Cerebellar nuclear complex (tissue), 1 donor: ENCODE data around the gene NIPAL3.
"Not testable (repeated sequence)": the region's sequence is repeated elsewhere in the genome, so short reads cannot be mapped to it uniquely, and the experiment has no call there.

Experiments
- DNase-seq, 2 experiments: peaks; one replicate each; lab custom pipeline; 2025; lab: John Stamatoyannopoulos, UW

The NIPAL3 gene

DNA sequence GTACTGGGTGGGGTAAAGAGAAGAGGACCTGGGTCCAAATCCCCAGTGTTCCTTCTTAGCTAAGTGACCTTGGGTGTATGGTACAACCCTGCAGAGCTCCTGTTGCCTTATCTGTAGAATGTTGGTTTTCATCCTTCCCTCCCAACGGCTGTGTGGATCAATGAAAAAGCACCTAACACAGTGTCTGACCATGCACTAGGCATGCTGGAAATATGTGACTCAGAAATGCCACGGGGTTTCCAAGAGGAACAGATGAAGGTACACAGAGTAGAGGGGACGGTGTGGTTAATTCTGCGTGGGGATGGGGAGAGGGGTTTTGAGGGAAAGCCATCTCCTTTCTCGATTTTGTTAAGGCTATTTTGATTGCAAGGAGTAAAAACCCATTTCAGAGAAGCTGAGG is 8.6 kb downstream of the NIPAL3 start:
- DNase-seq, result no peak

DNA sequence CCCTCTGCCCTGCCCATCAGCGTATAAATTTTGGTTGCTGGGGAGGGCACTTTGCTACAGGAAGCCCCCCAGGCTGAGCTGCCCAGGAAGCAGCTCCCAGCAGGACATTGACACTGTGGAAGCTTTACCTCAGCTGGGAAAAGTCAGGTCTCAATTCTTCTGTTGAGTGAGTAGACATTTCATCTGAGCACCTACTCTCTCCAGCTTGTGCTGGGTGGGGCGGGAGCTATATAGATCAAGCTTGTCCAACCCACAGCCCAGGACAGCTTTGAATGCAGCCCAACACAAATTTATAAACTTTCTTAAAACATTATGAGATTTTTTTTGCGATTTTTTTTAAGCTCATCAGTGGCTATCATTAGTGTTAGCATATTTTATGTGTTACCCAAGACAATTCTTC is 9.4 kb downstream of the NIPAL3 start:
- no peak for DNase-seq

- no peak for DNase-seq
These were observed 9.8 kb downstream of the NIPAL3 start for GRCh38 chr1:24425441-24425840.

DNA sequence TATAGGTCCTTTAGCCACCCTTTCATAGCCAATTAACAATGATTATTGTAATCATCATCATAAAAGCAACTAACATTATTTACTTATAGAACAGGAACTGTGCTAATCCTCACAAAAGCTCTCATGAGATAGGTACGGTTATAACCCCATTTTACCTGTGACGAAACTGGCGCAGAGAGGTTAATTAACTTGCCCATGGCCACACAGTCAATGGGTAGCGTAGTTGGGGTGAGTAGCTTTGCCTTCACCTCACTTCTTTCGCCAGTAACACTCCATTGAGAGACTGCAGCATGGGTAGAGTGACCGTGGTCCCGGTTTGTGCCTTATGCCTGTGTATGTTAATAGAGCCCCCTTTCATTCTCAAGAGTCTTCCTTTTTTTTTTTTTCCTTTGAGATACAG is 10.3 kb downstream of the NIPAL3 start:
- DNase-seq, result no peak

DNA sequence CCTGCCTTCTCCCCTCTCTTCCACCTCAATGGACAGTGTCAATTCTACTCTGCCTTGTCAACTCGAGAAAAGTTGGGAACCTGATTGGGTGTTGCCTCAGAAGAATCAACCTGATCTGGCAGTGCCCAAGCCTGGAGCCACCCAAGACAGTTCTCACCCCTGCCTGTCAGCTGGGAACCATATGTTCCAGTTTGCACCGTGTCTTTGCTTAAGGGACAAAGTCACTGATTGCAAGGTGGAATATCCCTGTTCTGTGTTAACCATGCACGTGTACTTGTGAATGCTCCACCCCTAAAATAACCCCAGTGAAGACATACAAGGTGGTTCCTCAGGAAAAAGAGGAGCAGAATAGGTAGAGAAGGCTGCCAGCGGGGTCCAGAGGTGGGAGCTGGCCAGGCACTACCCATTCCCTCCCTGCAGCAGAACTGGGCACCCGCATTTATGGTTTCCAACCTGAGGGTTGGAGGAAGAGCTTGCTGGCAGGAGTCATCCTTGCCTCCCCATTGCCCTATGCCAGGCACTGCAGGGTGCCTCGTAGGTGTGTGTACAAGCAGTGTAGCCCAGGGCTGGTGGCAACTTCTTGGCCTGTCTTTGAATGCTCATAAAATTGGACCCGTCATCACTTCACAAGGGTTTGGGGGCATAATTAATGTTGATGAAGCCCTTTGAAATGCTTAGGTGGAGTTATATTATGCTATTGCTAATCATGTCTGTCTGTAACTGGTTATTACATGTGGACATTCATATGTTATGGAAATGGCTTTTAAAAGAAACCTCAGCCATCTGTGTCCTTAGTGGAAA is 11.3 kb downstream of the NIPAL3 start:
- DNase-seq, result no peak

GRCh38 chr1:24427545-24427862 is 11.9 kb downstream of the NIPAL3 start:
- DNase-seq, result no peak

- DNase-seq, result no peak
These were observed 20.3 kb downstream of the NIPAL3 start for GRCh38 chr1:24435782-24436365.

DNA sequence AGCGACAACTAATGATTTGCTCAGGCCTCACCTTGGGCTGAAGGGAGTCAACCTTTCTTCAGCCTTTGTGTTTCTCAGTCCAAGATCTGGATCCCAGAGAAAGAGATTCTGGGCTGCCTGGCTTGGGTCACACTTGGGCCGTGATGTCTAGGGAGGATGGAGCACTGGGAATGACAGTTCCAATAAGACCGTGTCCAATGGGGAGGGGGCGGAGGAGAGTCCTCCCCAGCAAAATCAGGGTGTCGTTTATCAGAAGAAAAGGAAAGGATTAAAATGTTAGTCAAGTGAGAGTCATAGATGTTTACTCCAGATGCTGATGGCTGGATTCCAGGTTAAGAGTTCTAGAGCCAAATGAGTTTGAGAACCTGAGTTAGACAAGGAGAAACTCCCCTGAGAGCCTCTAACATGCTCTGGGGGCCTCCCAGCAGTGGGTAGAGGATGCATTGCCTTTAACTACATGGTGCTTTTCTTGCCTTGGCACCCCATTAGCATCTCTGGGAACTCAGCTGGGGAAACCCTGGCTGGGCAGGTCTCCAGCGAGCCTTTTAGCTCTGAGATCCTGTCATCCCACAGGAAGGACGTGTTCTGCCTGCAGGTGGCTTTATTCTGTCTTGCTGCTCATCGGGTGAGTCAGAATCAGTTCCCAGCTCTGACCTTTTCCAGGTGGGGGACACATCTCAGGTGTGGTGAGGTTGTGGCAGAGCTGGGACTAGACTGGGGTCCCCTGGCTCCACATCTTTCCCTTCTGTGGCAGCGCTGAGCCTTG is 22.2 kb downstream of the NIPAL3 start:
- DNase-seq, result no peak

- peak; percentile 60 to 84 for DNase-seq
These were observed 22.9 kb downstream of the NIPAL3 start for GRCh38 chr1:24438423-24438901.

DNA sequence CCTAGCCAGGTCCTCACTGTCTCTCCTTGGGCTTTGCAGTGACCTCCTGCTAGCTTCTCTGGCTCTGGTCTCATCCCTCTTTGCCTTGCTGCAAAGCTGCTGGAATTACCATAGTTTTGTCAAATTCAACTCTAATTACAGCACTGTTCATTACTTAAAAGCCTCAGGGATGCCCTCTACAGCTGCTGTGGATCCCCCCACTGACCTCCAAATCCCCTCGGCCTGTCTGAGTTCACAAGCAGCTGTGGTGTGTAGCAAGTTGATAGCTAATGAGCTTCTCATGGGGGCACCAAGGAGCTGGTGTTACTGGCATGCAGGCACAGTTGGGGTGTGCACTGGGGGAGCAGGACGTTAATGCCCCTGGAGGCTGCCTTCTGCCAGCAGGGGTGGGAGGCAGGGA is 24.8 kb downstream of the NIPAL3 start:
- no peak for DNase-seq

DNA sequence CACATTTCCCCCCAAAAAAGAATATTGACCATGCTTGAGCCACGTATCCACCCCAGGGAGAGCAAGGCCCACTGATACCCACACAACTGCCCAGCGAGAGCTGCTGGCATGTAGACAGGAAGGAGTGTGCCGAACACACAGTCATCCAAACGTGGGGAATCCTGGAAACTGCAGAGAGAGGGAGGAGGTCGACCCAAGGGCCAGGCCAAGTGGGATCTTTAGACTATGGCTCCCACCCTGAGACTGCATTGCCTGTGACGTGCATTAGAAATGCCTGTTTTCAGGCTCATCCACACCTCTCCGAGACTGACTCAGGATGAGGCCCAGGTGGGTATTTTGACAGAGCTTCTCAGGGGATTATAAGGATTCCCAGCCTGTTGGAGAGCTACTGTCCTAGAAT is 25.9 kb downstream of the NIPAL3 start:
- no peak for DNase-seq

DNA sequence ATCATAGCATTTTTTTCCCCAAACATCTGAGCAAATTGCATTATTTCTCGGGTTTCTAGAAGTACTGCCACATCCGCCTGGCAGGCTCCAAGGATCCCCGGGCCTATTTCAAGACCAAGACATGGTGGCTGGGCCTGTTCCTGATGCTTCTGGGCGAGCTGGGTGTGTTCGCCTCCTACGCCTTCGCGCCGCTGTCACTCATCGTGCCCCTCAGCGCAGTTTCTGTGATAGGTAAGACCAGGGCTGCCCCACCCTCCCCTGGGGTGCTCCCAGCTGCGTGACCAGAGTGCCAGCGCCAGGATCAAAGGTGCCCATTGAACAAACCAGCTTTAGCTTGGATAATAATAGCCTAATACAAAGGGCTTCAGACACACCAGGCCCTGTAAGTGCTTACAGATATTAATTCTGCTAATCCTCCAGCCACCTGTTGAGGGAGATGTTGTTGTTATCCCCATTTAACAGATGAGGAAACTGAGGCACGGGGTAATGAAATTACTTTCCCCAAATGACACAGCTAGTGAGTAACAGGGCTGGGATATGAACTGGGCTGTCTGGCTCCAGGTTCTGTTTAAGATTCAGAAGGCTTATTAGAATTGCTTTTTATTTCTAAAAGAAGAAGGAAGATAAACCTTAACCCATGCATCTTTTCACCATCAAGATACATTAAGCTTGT is 26.5 kb downstream of the NIPAL3 start:
- DNase-seq, result no peak

- DNase-seq, result no peak
These were observed 27.2 kb downstream of the NIPAL3 start for GRCh38 chr1:24442764-24443163.

DNA sequence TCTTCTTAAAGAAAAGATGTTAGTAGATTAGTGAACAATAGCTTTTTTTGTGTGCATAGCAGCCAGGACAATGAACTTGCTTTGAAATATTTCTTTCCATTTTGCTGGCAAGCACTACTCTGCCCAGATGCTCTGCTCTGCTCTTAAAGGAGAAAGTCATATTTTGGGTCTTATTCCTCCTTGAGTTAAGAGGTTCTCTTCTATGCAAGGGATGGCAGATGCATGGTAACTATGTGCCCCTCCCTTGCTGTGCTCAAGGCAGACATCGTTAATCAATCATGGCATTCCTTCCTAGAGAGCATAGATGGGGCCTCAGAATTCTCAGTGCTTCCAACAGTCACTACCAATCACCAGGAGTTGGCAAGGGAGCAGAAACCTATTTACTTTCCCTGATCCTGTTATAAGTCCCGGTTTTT is 27.6 kb downstream of the NIPAL3 start:
- no peak for DNase-seq

GRCh38 chr1:24446446-24446845 is 30.8 kb downstream of the NIPAL3 start:
- DNase-seq, result not testable (repeated sequence)

DNA sequence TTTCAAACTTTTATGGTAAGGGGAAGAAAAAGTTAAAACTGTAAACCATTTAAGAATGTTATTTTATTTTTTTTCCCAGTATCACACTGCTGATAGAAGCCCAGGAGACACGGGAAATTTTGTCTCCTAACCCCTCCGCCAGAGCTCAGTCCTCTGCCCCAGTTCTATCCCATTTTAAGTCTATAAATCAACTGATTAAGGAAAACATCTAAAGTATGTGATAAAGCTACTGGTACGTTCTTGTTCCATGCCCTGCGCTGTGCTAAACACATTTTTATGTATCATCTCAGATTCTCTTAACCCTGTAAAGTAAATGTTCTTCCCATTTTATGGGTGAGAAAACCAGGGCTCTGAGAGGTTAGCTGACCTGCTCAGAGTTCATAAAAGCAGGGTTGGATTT is 34.7 kb downstream of the NIPAL3 start:
- no peak for DNase-seq

DNA sequence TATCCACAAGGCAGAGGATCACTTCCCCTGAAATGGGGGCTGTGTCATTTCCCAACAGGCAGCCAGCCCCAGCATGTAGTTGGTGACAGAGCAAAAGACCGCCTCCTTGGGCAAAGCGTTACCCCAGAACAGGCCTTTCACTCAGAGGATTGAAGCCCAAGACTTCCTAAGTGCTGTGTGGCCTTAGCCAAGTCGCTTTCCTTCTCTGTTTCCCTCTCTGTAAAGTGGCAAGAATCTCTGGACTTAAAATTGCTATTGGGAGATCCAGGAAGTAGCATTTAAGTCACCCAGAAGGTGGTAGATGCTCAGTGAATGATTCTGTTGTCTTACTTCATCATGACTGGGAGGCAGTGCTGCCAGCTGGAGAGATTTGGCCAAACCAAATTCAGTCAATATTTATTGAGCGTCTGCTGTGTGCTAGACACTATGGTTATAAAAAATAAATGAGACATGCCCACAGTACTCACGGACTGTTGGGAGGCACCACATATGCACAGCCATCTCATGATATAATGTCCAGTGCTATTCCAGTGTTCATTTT is 35.3 kb downstream of the NIPAL3 start:
- DNase-seq, result no peak

DNA sequence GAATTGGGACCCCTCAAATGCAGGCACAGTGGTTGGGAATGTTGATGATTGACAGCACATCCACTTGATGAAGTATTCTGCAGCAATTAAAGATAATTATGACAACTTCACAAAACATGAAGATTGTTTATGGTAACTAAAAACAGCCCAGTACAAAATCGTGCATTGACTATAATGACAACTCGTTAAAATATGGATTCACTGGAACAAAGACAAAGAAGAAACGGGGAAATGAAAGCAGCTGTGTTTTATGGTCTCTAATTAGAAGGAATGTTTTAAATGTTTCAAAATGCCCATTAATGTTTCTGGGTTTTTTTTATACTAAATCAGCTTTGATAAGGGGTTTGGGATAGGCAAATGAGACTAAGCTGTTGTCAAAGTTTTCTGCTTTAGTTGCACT is 36.1 kb downstream of the NIPAL3 start:
- DNase-seq, result no peak

GRCh38 chr1:24452922-24453485 is 37.4 kb downstream of the NIPAL3 start:
- DNase-seq, result no peak

GRCh38 chr1:24454673-24455072 is 39.1 kb downstream of the NIPAL3 start:
- no peak for DNase-seq

DNA sequence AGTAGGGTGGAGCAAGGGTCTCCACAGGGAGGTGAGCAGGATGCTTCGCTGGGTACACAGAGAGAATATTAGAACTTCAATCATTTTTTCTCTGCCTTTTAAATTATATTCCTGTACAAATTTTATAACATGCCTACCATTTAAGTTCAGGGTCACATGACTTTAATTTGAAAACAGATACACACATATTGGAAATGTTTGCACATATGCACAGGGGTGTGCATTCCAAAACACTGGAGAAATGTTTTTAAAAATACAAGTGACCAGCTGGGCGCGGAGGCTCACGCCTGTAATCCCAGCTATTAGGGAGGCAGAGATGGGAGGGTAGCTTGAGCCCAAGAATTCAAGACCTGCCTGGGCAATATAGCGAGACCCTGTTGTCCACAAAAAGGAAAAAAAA is 39.7 kb downstream of the NIPAL3 start:
- DNase-seq, result no peak

- no peak for DNase-seq
These were observed 42.3 kb downstream of the NIPAL3 start for GRCh38 chr1:24457866-24458265.
